OCI-LY7 (cell line): ENCODE measurements around the gene TNS3. TPM values are rescaled to one million over a fixed set of nuclear protein-coding genes. Genes with fewer than 3 reads are reported as not detected.

Experiments used
- BruUV-seq: library from RNA; stranded (reverse); fragments of 400-500 nt; replicated peaks from 2 replicates; lab custom pipeline; 2021; lab: Mats Ljungman, UMichigan
- CTCF ChIA-PET: fragments of 300-600 bp; sonication (Branson Sonifier 250); formaldehyde crosslinking; loops from one replicate; lab custom pipeline; 2022; ENCODE audit warnings: antibody characterized with exemption; ENCODE audit not compliant: unreplicated experiment; lab: Charles Lee
- POLR2A ChIA-PET: fragments of 300-600 bp; sonication (Branson Sonifier 250); formaldehyde crosslinking; loops from one replicate; lab custom pipeline; 2022; ENCODE audit warnings: antibody characterized with exemption; lab: Charles Lee
- DNase-seq: peaks from one replicate; pipeline ENCODE4 v3.0.0-alpha.2; 2015; ENCODE audit warnings: low spot score
- H2AFZ ChIP-seq: fragments of 200-600 bp; sonication (generic), shearing (Covaris generic); 2 replicates; pipeline ENCODE4 v1.6.1; 2014; ENCODE audit warnings: mild to moderate bottlenecking, antibody characterized with exemption, low read length, moderate library complexity
- H3K27ac ChIP-seq: fragments of 200-600 bp; sonication (generic); 2 replicates; pipeline ENCODE4 v1.5.1; 2014; ENCODE audit warnings: mixed run types, low read depth, mild to moderate bottlenecking, moderate library complexity, low read length, inconsistent platforms; ENCODE audit not compliant: poor library complexity, severe bottlenecking
- H3K36me3 ChIP-seq: fragments of 200-600 bp; sonication (generic); 2 replicates; pipeline ENCODE4 v1.6.1; 2014; ENCODE audit warnings: mild to moderate bottlenecking, antibody characterized with exemption, low read length, moderate library complexity, mixed read lengths; ENCODE audit not compliant: insufficient read depth
- H3K4me1 ChIP-seq: fragments of 200-600 bp; sonication (generic); 2 replicates; pipeline ENCODE4 v1.5.1; 2014; ENCODE audit warnings: mild to moderate bottlenecking, low read length; ENCODE audit not compliant: insufficient read depth, poor library complexity, severe bottlenecking
- H3K4me2 ChIP-seq: fragments of 200-600 bp; sonication (generic); 2 replicates; pipeline ENCODE4 v1.6.1; 2014; ENCODE audit warnings: mild to moderate bottlenecking, low read length
- H3K4me3 ChIP-seq: fragments of 200-600 bp; sonication (generic); 2 replicates; pipeline ENCODE4 v1.5.1; 2014; ENCODE audit warnings: mild to moderate bottlenecking, low read depth, low read length; ENCODE audit not compliant: poor library complexity, severe bottlenecking
- H3K79me2 ChIP-seq: fragments of 200-600 bp; sonication (generic); 2 replicates; pipeline ENCODE4 v1.6.1; 2016; ENCODE audit warnings: low read depth, mild to moderate bottlenecking, low read length, moderate library complexity, mixed read lengths; ENCODE audit not compliant: insufficient read depth
- H3K9me2 ChIP-seq: fragments of 200-600 bp; sonication (generic); 2 replicates; pipeline ENCODE4 v1.6.1; 2016; ENCODE audit warnings: mild to moderate bottlenecking, low read length, mixed read lengths; ENCODE audit not compliant: insufficient read depth
- H3K9me3 ChIP-seq: fragments of 200-600 bp; sonication (generic); 2 replicates; pipeline ENCODE4 v1.6.1; 2014; ENCODE audit warnings: mild to moderate bottlenecking, mixed run types, low read length, mixed read lengths
- H4K20me1 ChIP-seq: fragments of 200-600 bp; sonication (generic); 2 replicates; pipeline ENCODE4 v1.6.1; 2014; ENCODE audit warnings: mild to moderate bottlenecking, antibody characterized with exemption, low read length, moderate library complexity, mixed read lengths; ENCODE audit not compliant: insufficient read depth
- CTCF ChIP-seq: fragments of 200-600 bp; sonication (generic); conservative IDR thresholded peaks from 2 replicates; pipeline ENCODE4 v1.5.1; 2014; ENCODE audit warnings: mild to moderate bottlenecking, antibody characterized with exemption, low read length, moderate library complexity, mixed read lengths
- EZH2phosphoT487 ChIP-seq: fragments of 200-600 bp; sonication (generic); IDR thresholded peaks from 2 replicates; pipeline ENCODE4 v1.6.1; 2018; ENCODE audit warnings: low read depth, borderline replicate concordance, mild to moderate bottlenecking, mixed run types, antibody characterized with exemption, low read length, moderate library complexity, mixed read lengths
- intact Hi-C: fragments of 100-400 bp; cut with micrococcal nuclease; formaldehyde crosslinking; loops from one replicate; pipeline ENCODE4 v1.10.0; 2022; ENCODE audit not compliant: unreplicated experiment
- total RNA-seq, 2 experiments: library from RNA; depleted of rRNA in 1 of 2; stranded (reverse); fragments of >200 nt in 1 of 2; shearing (Covaris generic) in 1 of 2; gene quantifications; 2 replicates each; pipeline ENCODE4 v1.2.3, GENCODE V29; 2014 to 2022

The TNS3 gene
- total RNA-seq, 2 experiments from 2014 or later: 9.5 to 42.1 TPM

- TF ChIP-seq CTCF: no peak
- TF ChIP-seq EZH2phosphoT487: no peak
- H3K9me3 ChIP-seq: no peaks in the 10 kb centered on the region
- no peaks in the 10 kb centered on the region for H4K20me1 ChIP-seq
- CTCF ChIA-PET: no interaction called here
- no peak overlapping the region for H2AFZ ChIP-seq
- intact Hi-C loops: no loop called here
- no peak overlapping the region for H3K4me2 ChIP-seq
- no peaks in the 10 kb centered on the region for H3K9me2 ChIP-seq
- no peak for DNase-seq
- H3K36me3 ChIP-seq: no peaks in the 10 kb centered on the region
- no peak overlapping the region for H3K4me3 ChIP-seq
- POLR2A ChIA-PET: interaction anchor here (1.4 kb wide), 1 partner anchor 8 kb away, joined by 3 read pairs; no protein-coding TSS in a partner anchor
- H3K27ac ChIP-seq: no peak overlapping the region
- no TSS peak for BruUV-seq
- peaks cover 12% of the 10 kb centered on the region for H3K4me1 ChIP-seq
- no peaks in the 10 kb centered on the region for H3K79me2 ChIP-seq
These were observed 93.5 kb downstream of the TNS3 start for GRCh38 chr7:47488201-47488968.

GRCh38 chr7:47485640-47486435, 96.1 kb downstream of the TNS3 start:
- no peaks in the 10 kb centered on the region for H3K79me2 ChIP-seq

More at GRCh38 chr7:47485640-47486435, 96.1 kb downstream of the TNS3 start:
- ChIA-PET CTCF (interaction anchor here (0.5 kb wide), 1 partner anchor 168 kb away, joined by 3 read pairs; no protein-coding TSS in a partner anchor), POLR2A (interaction anchor here (1.2 to 1.5 kb wide), 3 partner anchors 11 to 197 kb away, joined by 3 to 5 read pairs (median 3); no protein-coding TSS in a partner anchor)
- Histone ChIP-seq H3K9me2 (no peaks in the 10 kb centered on the region), H4K20me1 (no peaks in the 10 kb centered on the region), H3K36me3 (no peaks in the 10 kb centered on the region), H3K4me1 (peaks cover 18% of the 10 kb centered on the region), H3K4me3 (no peak overlapping the region), H3K27ac (no peak overlapping the region), H2AFZ (no peak overlapping the region), H3K9me3 (no peaks in the 10 kb centered on the region), H3K4me2 (no peak overlapping the region)
- no TSS peak for BruUV-seq
- intact Hi-C loops: loop anchor here (2.0 kb wide), 1 partner anchor 333 kb away; no protein-coding TSS in a partner anchor
- no peak for DNase-seq
- TF ChIP-seq CTCF (no peak), EZH2phosphoT487 (no peak)
